Hair follicular keratinocyte (primary cell): ENCODE data around the gene LGALS14. TPM values are rescaled to one million over a fixed set of nuclear protein-coding genes. Genes with fewer than 3 reads are reported as not detected.

Experiments used
- total RNA-seq: library from RNA; depleted of rRNA; stranded (reverse); fragments of >200 nt; gene quantifications from 2 replicates; pipeline ENCODE4 v1.2.3, GENCODE V29; 2015

The LGALS14 gene, protein sequence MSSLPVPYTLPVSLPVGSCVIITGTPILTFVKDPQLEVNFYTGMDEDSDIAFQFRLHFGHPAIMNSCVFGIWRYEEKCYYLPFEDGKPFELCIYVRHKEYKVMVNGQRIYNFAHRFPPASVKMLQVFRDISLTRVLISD
- not detected in 2 replicates for total RNA-seq

DNA sequence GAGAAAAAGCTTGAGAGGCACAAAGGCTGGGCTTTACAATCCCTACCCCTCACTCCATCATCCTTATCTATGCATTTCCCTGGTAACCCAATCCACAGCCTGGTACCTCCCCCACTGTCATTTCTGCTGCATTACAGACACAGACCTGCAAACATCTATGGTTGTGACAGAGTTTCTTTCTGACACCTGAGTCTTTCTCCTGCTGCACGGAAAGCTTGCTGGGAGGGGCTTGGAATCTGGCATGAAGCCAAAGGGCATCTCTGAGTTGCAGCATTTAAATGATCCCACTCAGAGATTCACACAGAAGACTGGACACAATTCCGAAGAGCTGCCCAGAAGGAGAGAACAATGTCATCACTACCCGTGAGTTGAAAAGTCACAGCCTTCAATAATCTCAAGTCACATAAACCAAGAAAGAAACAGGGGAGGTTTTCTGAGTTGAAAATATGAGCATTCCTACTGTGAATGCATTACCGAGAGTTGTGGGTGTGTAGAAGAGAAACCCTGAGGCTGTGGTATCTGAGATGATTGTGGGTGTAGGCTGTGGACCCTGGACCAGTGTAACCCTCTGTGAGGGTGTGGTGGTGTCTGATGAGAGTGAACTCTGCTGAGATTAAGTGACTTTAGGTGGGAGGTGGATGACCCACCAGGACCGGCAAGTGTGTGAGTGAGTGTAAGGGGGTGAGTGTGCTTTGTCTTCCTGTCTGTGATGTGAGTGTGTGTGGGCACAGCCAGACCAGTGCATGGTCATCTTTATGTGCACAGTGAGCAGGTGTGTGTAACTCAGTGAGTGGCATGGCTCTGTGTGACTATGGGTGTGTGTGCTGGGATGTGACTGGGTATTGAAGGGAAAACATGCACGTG, at the start of gene LGALS14:
Gene LGALS14, plus strand, starts transcription at position 301 of the 864 bp plus-strand sequence. Its CDS starts 48 bp downstream, at position 349.

DNA sequence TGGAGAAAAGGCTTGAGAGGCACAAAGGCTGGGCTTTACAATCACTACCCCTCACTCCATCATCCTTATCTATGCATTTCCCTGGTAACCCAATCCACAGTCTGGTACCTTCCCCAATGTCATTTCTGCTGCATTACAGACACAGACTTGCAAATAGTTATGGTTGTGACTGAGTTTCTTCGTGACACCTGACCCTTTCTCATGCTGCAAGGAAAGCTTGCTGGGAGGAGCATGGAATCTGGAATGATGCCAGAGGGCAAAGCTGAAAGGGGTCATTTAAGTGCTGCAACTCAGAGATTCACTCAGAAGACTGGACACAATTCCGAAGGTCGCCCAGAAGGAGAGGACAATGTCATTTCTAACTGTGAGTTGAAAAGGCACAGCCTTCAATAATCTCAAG, 48.7 kb upstream of the LGALS14 start, which contains the start of gene LGALS16:
Gene LGALS16, plus strand, starts transcription at position 301 of the 400 bp plus-strand sequence. Its CDS starts 49 bp downstream, at position 350.

DNA sequence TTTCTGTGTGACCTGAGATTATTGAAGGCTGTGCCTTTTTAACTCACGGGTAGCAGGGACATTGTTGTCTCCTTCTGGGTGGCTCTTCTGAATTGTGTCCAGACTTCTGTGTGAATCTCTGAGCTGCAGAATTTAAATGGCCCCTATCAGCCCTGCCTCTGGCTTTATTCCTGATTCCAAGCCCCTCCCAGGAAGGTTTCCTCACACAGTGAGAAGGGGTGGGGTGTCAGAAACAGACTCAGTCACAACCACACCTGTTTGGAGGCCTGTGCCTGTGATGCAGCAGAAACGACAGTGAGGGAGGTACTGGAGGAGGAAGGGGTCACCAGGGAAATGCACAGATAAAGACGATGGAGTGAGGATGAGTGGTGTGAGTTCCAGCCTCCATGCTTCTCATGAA, 33.6 kb downstream of the LGALS14 start, which contains the start of gene CLC:
Gene CLC, minus strand, starts transcription at position 139 of the 400 bp plus-strand sequence. Its CDS starts 77 bp downstream, at position 62.

Other genes starting within 250 kb of the LGALS14 start
- gene TIMM50, start 223.6 kb upstream of the LGALS14 start, total RNA-seq: 86.0 and 123 TPM in 2 replicates
- gene DLL3, start 205.5 kb upstream of the LGALS14 start, total RNA-seq: 2.0 and 2.6 TPM in 2 replicates
- not detected in 2 replicates for gene SELENOV, start 189.3 kb upstream of the LGALS14 start, total RNA-seq
- gene EID2B, start 171.6 kb upstream of the LGALS14 start, total RNA-seq: 1.8 and 2.1 TPM in 2 replicates
- 8.8 and 19.9 TPM in 2 replicates for gene EID2, start 164.3 kb upstream of the LGALS14 start, total RNA-seq
- gene LGALS13, start 102.0 kb upstream of the LGALS14 start, total RNA-seq: not detected in 2 replicates
- not detected in 2 replicates for gene LGALS16, start 48.6 kb upstream of the LGALS14 start, total RNA-seq
- gene CLC, start 33.5 kb downstream of the LGALS14 start, total RNA-seq: not detected in 2 replicates
- not detected in 2 replicates for gene LEUTX, start 74.4 kb downstream of the LGALS14 start, total RNA-seq
- gene DYRK1B, start 129.7 kb downstream of the LGALS14 start, total RNA-seq: 6.2 and 9.4 TPM in 2 replicates
- 124 and 255 TPM in 2 replicates for gene FBL, start 141.9 kb downstream of the LGALS14 start, total RNA-seq
- under 0.01 TPM in 1 of 2 replicates, not detected in the other for gene FCGBP, start 230.2 kb downstream of the LGALS14 start, total RNA-seq